AG04450 (cell line): Measurements from ENCODE around the gene NPAS3. TPM values are rescaled to one million over a fixed set of nuclear protein-coding genes. Genes with fewer than 3 reads are reported as not detected.

ENCODE experiments used
- CTCF ChIA-PET: fragments of 300-600, 350-600 bp; formaldehyde crosslinking; extraction: SDS; loops from one replicate; lab custom pipeline; 2022; ENCODE audit warnings: antibody characterized with exemption, inconsistent platforms; lab: Charles Lee
- POLR2A ChIA-PET: fragments of 350-600 bp; formaldehyde crosslinking; extraction: SDS; loops from one replicate; lab custom pipeline; 2021; ENCODE audit warnings: antibody characterized with exemption, inconsistent platforms; lab: Yijun Ruan, JAX
- DNase-seq: peaks from one replicate; pipeline ENCODE4 v3.0.0-alpha.2; 2011; ENCODE audit warnings: low read depth, low spot score
- H3K27ac ChIP-seq: one replicate; pipeline ENCODE4 v1.5.1; 2012; ENCODE audit warnings: low read depth, low read length, control low read depth
- H3K27me3 ChIP-seq: one replicate; pipeline ENCODE4 v1.6.0; 2012; ENCODE audit warnings: low read length; ENCODE audit not compliant: control insufficient read depth, insufficient read depth
- H3K4me3 ChIP-seq: 2 replicates; pipeline ENCODE4 v1.5.1; 2011; ENCODE audit warnings: mild to moderate bottlenecking, low read depth, low read length, control low read depth
- H3K9me3 ChIP-seq: 2 replicates; pipeline ENCODE4 v1.5.1; 2012; ENCODE audit warnings: low read length; ENCODE audit not compliant: control insufficient read depth, insufficient read depth
- CTCF ChIP-seq: IDR thresholded peaks from 2 replicates; pipeline ENCODE4 v1.5.1; 2011; ENCODE audit warnings: low read depth, low read length, control low read depth, inconsistent platforms
- polyA plus RNA-seq: library from polyadenylated mRNA; depleted of rRNA; stranded (reverse); fragments of >200 nt; gene quantifications from 2 replicates; pipeline ENCODE4 v1.2.3, GENCODE V29; 2011

NPAS3 gene
- polyA plus RNA-seq, 1 experiment, result not detected

GRCh38 chr14:33317675-33318074 is 379.0 kb downstream of the NPAS3 start:
- no peak overlapping the region for H3K4me3 ChIP-seq

GRCh38 chr14:33323979-33324378 is 385.3 kb downstream of the NPAS3 start:
- POLR2A ChIA-PET, result no interaction called here
- CTCF ChIA-PET, result no interaction called here
- H3K9me3 ChIP-seq, result no peaks in the 10 kb centered on the region
- DNase-seq, result no peak
- TF ChIP-seq CTCF, result no peak
- H3K27me3 ChIP-seq, result no peaks in the 10 kb centered on the region
- H3K4me3 ChIP-seq, result no peak overlapping the region
- no peak overlapping the region for H3K27ac ChIP-seq

More at GRCh38 chr14:33317675-33318074, 379.0 kb downstream of the NPAS3 start:
- no peak for DNase-seq
- H3K27me3 ChIP-seq, result no peaks in the 10 kb centered on the region
- ChIA-PET POLR2A (no interaction called here), CTCF (no interaction called here)
- no peak for TF ChIP-seq CTCF
- H3K27ac ChIP-seq, result no peak overlapping the region
- H3K9me3 ChIP-seq, result no peaks in the 10 kb centered on the region

- H3K4me3 ChIP-seq, result no peak overlapping the region
- H3K27ac ChIP-seq, result no peak overlapping the region
- CTCF ChIA-PET, result no interaction called here
- no peaks in the 10 kb centered on the region for H3K9me3 ChIP-seq
- no peak for DNase-seq
- TF ChIP-seq CTCF, result no peak
- POLR2A ChIA-PET, result no interaction called here
- H3K27me3 ChIP-seq, result no peaks in the 10 kb centered on the region
These were observed 392.7 kb downstream of the NPAS3 start for GRCh38 chr14:33331176-33331949.

GRCh38 chr14:33332497-33332896 is 393.8 kb downstream of the NPAS3 start:
- H3K27ac ChIP-seq, result no peak overlapping the region
- DNase-seq, result no peak
- no peak for TF ChIP-seq CTCF
- H3K27me3 ChIP-seq, result no peaks in the 10 kb centered on the region
- H3K9me3 ChIP-seq, result no peaks in the 10 kb centered on the region
- no peak overlapping the region for H3K4me3 ChIP-seq
- POLR2A ChIA-PET, result no interaction called here
- CTCF ChIA-PET, result no interaction called here

- no peak overlapping the region for H3K27ac ChIP-seq
- POLR2A ChIA-PET, result no interaction called here
- DNase-seq, result no peak
- no peak overlapping the region for H3K4me3 ChIP-seq
- TF ChIP-seq CTCF, result no peak
- CTCF ChIA-PET, result no interaction called here
- H3K27me3 ChIP-seq, result no peaks in the 10 kb centered on the region
- no peaks in the 10 kb centered on the region for H3K9me3 ChIP-seq
These were observed 396.7 kb downstream of the NPAS3 start for GRCh38 chr14:33335366-33335765.
